ENCODE data around the gene PSG2.
"Not testable (repeated sequence)": the region's sequence is repeated elsewhere in the genome, so short reads cannot be mapped to it uniquely, and the experiment has no call there.

PSG2 gene

DNA sequence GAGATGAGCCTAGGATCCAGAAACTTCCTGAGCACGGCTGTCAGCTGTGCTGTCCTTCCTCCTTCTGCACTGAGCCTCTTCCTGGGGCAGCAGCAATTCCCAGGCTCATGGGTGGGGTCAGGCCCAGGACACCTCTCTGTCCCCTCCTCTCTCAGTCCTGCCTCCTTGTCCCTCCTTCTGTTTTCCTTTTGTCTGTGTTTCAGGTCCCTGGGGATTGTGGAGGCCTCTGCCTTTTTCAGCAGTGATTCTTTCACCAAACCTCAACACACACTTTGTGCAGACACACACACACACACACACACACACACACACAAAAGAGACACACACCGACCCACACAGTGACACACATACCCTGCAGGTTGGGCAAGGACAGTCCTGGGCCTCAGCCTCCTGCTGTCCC lies at the start of gene PSG2:
Gene PSG2, minus strand, starts transcription at position 101 of the 400 bp plus-strand sequence. CDS start 132 bp downstream, outside the sequence.
- not testable (repeated sequence) for DNase-seq

- not testable (repeated sequence) for DNase-seq
Observed at GRCh38 chr19:43131281-43131842, 48.9 kb upstream of the PSG2 start.

- DNase-seq, result not testable (repeated sequence)
Observed at GRCh38 chr19:43129197-43129596, 46.7 kb upstream of the PSG2 start.

DNA sequence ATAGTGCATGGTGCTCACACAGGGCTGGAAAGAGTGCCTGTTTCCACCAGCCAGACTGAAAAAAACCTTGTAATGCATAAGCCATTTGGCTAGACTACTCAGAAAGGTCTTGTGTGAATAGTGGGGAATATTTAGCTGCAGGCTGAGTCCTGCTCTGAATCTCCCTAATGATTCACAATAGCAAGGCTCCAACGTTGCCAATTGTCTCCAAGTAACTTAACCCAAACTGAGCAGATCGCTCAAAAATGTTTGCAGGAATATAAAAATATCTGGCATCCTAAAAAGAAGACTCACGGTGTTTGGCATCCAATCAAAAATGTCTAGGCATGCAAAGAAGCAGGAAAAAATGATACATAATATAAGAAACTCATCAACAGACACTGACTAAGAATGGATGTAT lies 44.8 kb upstream of the PSG2 start:
- DNase-seq, result not testable (repeated sequence)

DNA sequence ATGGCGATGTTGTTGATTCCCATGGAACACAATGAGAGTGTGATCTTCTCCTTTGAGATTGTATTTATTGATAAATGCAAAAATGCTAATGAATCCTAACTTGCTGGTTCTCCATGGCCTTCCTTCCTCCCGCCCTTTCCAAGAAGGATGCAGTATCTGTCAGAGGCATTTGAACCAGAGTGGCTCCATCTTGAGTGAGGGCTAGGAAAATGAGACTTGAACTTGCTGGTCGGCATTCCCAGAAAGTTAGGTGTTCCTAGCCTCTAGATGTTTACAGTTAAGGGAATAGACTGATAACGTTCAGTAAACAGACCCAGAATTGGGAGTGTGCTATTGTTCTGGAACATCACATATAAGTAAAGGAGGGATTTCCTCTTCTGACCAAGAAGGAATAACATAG lies 44.2 kb upstream of the PSG2 start:
- no peak for DNase-seq

GRCh38 chr19:43124360-43124759 lies 41.9 kb upstream of the PSG2 start:
- no peak for DNase-seq

DNA sequence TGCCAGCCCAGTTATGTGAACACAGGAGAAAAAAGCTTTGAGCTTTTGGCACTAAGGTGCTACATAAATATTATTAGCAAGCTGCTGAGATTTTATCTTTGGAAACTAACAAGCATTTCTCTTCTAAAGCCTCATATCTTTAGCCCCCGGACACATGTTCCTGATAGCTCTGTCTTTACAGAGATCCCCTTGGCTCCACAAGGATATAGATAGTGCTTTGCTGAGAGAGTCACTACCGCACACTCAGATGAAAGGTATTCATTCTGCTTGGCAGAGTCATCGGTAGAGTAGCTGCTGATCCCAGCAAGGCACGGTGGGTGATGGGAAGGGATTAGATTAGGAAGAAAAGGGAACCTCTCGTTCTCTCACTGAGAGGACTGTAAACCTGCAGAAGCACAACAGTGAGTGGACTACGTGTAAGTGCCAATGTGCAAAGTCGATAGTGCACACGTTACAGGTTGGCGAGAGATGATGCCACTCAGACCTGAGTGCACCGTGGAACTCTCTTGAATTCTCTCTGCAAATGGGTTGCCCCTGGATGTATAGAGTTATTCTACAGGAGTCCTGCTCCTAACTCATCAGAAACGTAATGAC lies 38.0 kb upstream of the PSG2 start:
- DNase-seq, result not testable (repeated sequence)

DNA sequence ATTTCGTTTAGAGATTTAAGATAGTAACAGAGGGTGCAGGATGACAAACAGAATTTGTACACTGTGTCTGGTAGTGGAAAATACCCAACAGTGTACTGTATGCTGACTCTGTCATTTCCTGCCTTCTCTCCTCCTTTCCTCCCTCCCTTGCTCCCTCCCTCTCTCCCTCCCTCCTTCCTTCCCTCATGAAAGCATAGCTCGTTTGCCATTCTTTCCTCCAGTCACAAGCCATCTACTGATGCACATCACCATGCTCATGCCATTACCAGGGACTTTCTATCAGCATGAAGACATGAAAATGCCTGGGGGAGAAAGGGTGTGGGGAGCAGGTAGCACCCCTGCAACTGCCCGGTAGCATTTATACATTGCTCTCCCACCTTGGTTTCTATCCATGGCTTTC lies 37.0 kb upstream of the PSG2 start:
- not testable (repeated sequence) for DNase-seq

GRCh38 chr19:43116421-43116820 lies 33.9 kb upstream of the PSG2 start:
- DNase-seq, result not testable (repeated sequence)

- DNase-seq, result not testable (repeated sequence)
Observed at GRCh38 chr19:43115548-43115947, 33.0 kb upstream of the PSG2 start.

GRCh38 chr19:43115064-43115463 lies 32.6 kb upstream of the PSG2 start:
- not testable (repeated sequence) for DNase-seq

GRCh38 chr19:43114626-43115025 lies 32.1 kb upstream of the PSG2 start:
- not testable (repeated sequence) for DNase-seq

- not testable (repeated sequence) for DNase-seq
Observed at GRCh38 chr19:43107401-43107800, 24.9 kb upstream of the PSG2 start.

- no peak for DNase-seq
Observed at GRCh38 chr19:43105496-43105895, 23.0 kb upstream of the PSG2 start.

DNA sequence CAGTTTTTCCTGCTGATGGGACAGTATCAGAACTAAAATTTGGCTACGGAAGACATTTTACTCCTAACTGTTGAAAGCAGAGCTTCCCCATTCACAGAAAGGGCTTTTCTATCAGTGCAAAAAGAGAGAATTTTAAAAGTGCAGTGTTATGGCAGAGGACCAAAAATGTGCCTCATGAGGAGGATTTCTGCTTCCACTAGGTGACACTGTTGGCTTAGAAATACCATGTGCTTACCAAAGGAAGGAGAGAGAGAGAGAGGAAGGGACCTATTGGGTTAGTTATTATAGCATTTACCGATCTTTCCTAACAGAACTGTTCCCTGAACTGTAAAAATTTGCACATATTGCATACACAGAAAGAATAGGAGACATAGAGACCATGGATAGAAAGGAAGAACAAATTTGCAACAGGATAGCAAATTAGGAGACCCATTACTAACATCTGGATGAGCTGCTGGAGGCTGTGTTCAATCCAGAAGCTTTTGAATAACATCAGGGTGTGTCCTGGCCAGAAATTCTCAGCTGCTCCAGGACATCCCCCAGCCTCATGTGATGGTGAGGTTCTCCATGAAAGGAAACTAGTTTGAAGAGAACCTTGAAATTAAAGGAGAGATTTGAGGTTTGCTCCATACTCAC lies 21.8 kb upstream of the PSG2 start:
- not testable (repeated sequence) for DNase-seq

GRCh38 chr19:43101950-43102349 lies 19.4 kb upstream of the PSG2 start:
- DNase-seq, result no peak

DNA sequence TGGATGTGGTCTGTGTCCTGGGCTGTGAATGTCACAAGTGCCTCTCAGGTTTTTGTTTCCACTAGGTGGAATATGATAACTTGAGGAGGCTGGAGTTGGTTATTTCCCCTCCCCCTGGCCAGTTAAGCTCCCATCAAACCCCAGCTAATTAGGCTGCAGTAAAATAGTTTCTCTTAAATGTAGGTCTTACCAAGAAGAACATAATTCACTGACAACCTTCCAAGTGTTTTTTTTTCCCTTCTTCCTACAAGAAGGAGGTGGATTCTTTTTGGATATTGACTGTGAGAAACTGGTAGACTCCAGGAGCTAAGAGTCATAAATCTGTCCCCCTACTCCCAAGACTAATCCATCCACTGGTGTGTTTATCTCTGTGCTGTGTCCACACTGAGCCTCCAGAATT lies 15.9 kb upstream of the PSG2 start:
- DNase-seq, result not testable (repeated sequence)

GRCh38 chr19:43087702-43088340 lies 5.3 kb upstream of the PSG2 start:
- DNase-seq, result not testable (repeated sequence)

DNA sequence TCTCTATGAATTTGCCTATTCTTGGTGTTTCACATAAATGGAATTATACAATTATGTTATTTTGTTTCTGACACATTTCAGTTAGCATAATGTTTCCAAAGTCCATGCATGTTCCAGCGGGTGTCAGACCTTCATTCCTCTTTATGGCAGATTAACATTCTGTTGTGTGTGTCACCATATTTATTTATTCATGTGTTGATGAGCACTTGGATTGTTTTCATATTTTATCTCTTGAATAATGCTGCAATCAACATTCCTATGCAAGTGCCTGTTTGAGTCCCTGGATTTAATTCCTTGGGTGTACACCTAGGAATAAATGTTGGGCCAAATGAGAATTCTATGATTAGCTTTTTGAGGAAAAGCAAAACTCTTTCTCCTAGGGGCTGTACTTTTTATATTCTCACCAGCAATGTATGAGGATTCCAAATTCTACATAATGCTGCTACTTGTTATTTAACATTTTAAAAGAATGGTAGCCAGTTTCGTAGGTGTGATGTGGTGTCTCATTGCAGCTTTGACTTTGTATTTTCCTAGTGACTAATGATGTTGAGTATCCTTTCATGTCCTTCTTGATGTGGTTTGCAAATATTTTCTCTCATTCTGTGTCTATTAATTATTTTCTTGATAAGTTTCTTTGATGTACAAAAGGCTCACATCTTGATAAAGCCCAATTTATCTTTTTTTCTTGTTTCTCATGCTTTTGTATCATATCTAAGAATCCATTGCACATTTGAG lies 3.5 kb upstream of the PSG2 start:
- DNase-seq, result not testable (repeated sequence)

GRCh38 chr19:43084196-43084832 lies 1.8 kb upstream of the PSG2 start:
- not testable (repeated sequence) for DNase-seq

DNA sequence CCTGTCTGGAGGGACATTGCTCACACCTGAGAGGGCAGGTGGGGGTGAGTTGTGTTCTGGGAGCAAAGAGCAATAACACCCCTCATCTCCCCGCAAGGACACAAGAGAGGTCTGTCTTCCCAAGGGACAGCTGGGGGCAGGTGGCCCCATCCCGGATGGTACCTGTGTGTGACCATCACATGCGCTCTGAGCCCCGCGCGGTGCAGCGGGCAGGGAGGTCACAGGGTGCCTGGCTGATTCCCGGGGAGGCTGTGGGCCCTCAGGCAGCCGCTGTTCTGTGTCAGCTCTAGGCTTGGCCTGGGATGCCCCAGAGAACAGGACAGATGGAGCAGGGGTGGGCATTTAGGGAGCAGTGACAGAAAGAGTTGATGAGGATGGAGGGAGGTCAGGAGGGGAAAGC lies 1.2 kb upstream of the PSG2 start:
- not testable (repeated sequence) for DNase-seq

DNA sequence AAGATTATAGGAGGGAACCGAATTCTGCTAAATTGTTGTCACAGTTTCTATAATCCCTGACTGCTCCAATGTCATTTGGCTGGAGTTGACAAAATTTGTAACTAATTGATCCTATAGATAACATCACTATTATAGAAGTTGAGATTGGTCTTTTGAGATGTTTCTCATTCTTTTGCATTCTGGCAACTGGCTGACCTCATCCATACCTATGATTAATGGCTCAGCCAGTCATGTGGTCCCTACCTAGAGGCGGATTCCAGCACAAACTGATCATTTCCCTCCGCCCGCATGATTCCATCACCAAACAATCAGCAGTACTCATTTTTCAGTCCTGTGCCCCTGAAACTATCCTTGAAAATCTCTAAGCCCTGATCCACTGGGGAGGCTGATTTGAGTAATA lies 4.2 kb downstream of the PSG2 start:
- no peak for DNase-seq

- DNase-seq, result not testable (repeated sequence)
Observed at GRCh38 chr19:43077881-43078280, 4.6 kb downstream of the PSG2 start.

All from SIG-M5 (cell line).